Activated CD8-positive, alpha-beta T cell treated with anti-CD3 and anti-CD28 coated beads for 36 hours (primary cell): ENCODE data around the gene KRT16. TPM values are rescaled to one million over a fixed set of nuclear protein-coding genes. Genes with fewer than 3 reads are reported as not detected.

Source experiments
- ATAC-seq: fragments of 200-7000 bp; cut with Tn5 transposase; one replicate; pipeline ENCODE4 v1.10.0; 2021; ENCODE audit warnings: mild to moderate bottlenecking, moderate library complexity
- CTCF ChIA-PET: fragments of 350-600 bp; sonication (Branson Sonifier 250); formaldehyde crosslinking; loops from one replicate; lab custom pipeline; 2021; ENCODE audit warnings: antibody characterized with exemption; lab: Charles Lee
- POLR2A ChIA-PET: fragments of 350-600 bp; sonication (Branson Sonifier 250); formaldehyde crosslinking; loops from one replicate; lab custom pipeline; 2021; ENCODE audit warnings: antibody characterized with exemption; lab: Charles Lee
- DNase-seq: peaks from one replicate; pipeline ENCODE4 v3.0.0-alpha.2; 2020
- H3K27ac Mint-ChIP-seq: one replicate; pipeline ENCODE4 v1.8.0; 2021; ENCODE audit warnings: mild to moderate bottlenecking, mixed read lengths
- H3K27me3 Mint-ChIP-seq: one replicate; pipeline ENCODE4 v1.8.0; 2021; ENCODE audit warnings: mixed read lengths
- H3K36me3 Mint-ChIP-seq: one replicate; pipeline ENCODE4 v1.8.0; 2021; ENCODE audit warnings: low read depth, mixed read lengths
- H3K4me1 Mint-ChIP-seq: one replicate; pipeline ENCODE4 v1.8.0; 2021; ENCODE audit warnings: low read depth, mixed read lengths
- H3K4me3 Mint-ChIP-seq: one replicate; pipeline ENCODE4 v1.8.0; 2021; ENCODE audit warnings: mild to moderate bottlenecking, moderate library complexity, mixed read lengths
- H3K9me3 Mint-ChIP-seq: one replicate; pipeline ENCODE4 v1.8.0; 2021; ENCODE audit warnings: mixed read lengths
- CTCF ChIP-seq: fragments of 200-600 bp; IDR thresholded peaks from one replicate; pipeline ENCODE4 v1.8.0; 2022; ENCODE audit warnings: antibody characterized with exemption, mild to moderate bottlenecking
- intact Hi-C: fragments of 100-400 bp; cut with micrococcal nuclease; formaldehyde crosslinking; loops from one replicate; pipeline ENCODE4 v1.10.0; 2022
- total RNA-seq, 2 experiments: library from RNA; stranded (reverse); gene quantifications; one replicate each; pipeline ENCODE4 v1.2.3, GENCODE V29; 2021

Gene KRT16
- total RNA-seq, 2 experiments from 2014 or later = not detected

GRCh38 chr17:41657176-41657754 lies 44.7 kb upstream of the KRT16 start:
- H3K9me3 Mint-ChIP-seq = no peaks in the 10 kb centered on the region
- intact Hi-C loops = no loop called here
- no peak overlapping the region for H3K27ac Mint-ChIP-seq
- ChIA-PET CTCF (interaction anchor here (1.3 kb wide), 1 partner anchor 9 kb away, joined by 12 read pairs; no protein-coding TSS in a partner anchor), POLR2A (no interaction called here)
- H3K4me1 Mint-ChIP-seq = no peaks in the 10 kb centered on the region
- ATAC-seq (no peak), DNase-seq (no peak)
- no peaks in the 10 kb centered on the region for H3K36me3 Mint-ChIP-seq
- H3K27me3 Mint-ChIP-seq = no peaks in the 10 kb centered on the region
- TF ChIP-seq CTCF = no peak
- H3K4me3 Mint-ChIP-seq = no peak overlapping the region

GRCh38 chr17:41656249-41657023 lies 43.9 kb upstream of the KRT16 start:
- ChIA-PET CTCF (no interaction called here), POLR2A (no interaction called here)
- no peak overlapping the region for H3K27ac Mint-ChIP-seq
- intact Hi-C loops = no loop called here
- H3K4me3 Mint-ChIP-seq = no peak overlapping the region
- no peaks in the 10 kb centered on the region for H3K36me3 Mint-ChIP-seq
- no peaks in the 10 kb centered on the region for H3K4me1 Mint-ChIP-seq
- H3K9me3 Mint-ChIP-seq = no peaks in the 10 kb centered on the region
- peaks cover 3% of the 10 kb centered on the region for H3K27me3 Mint-ChIP-seq
- no peak for TF ChIP-seq CTCF
- no peak for DNase-seq
- no peak for ATAC-seq

- no peaks in the 10 kb centered on the region for H3K36me3 Mint-ChIP-seq
- no peak for TF ChIP-seq CTCF
- DNase-seq = no peak
- no peak overlapping the region for H3K27ac Mint-ChIP-seq
- ChIA-PET POLR2A (no interaction called here), CTCF (interaction anchor here (1.0 kb wide), 1 partner anchor 107 kb away, joined by 3 read pairs; no protein-coding TSS in a partner anchor)
- H3K9me3 Mint-ChIP-seq = no peaks in the 10 kb centered on the region
- intact Hi-C loops = no loop called here
- no peak overlapping the region for H3K4me3 Mint-ChIP-seq
- peaks cover 3% of the 10 kb centered on the region for H3K27me3 Mint-ChIP-seq
- no peaks in the 10 kb centered on the region for H3K4me1 Mint-ChIP-seq
- ATAC-seq = no peak
Observed at GRCh38 chr17:41655611-41656111, 43.1 kb upstream of the KRT16 start.

GRCh38 chr17:41654678-41655607 lies 42.4 kb upstream of the KRT16 start:
- ATAC-seq = no peak

More at GRCh38 chr17:41654678-41655607, 42.4 kb upstream of the KRT16 start:
- ChIA-PET CTCF (interaction anchor here (1.0 to 15.9 kb wide), 3 partner anchors 10 to 106 kb away, joined by 3 to 435 read pairs (median 26); no protein-coding TSS in a partner anchor), POLR2A (no interaction called here)
- H3K4me3 Mint-ChIP-seq = no peak overlapping the region
- H3K27ac Mint-ChIP-seq = no peak overlapping the region
- no peaks in the 10 kb centered on the region for H3K9me3 Mint-ChIP-seq
- H3K27me3 Mint-ChIP-seq = peaks cover 3% of the 10 kb centered on the region
- no peaks in the 10 kb centered on the region for H3K4me1 Mint-ChIP-seq
- no peak for DNase-seq
- intact Hi-C loops = no loop called here
- no peak for TF ChIP-seq CTCF
- no peaks in the 10 kb centered on the region for H3K36me3 Mint-ChIP-seq
